HG02840 (cell line): ENCODE data around the gene PCLAF.
"Not testable (repeated sequence)": the region's sequence is repeated elsewhere in the genome, so short reads cannot be mapped to it uniquely, and the experiment has no call there.

Source experiments
- ATAC-seq: cut with Tn5 transposase; IDR thresholded peaks from one replicate; pipeline ENCODE4 v1.9.1; 2021; ENCODE audit warnings: mild to moderate bottlenecking, moderate library complexity, moderate number of reproducible peaks; ENCODE audit not compliant: unreplicated experiment, low FRiP score

Gene PCLAF, protein sequence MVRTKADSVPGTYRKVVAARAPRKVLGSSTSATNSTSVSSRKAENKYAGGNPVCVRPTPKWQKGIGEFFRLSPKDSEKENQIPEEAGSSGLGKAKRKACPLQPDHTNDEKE

DNA sequence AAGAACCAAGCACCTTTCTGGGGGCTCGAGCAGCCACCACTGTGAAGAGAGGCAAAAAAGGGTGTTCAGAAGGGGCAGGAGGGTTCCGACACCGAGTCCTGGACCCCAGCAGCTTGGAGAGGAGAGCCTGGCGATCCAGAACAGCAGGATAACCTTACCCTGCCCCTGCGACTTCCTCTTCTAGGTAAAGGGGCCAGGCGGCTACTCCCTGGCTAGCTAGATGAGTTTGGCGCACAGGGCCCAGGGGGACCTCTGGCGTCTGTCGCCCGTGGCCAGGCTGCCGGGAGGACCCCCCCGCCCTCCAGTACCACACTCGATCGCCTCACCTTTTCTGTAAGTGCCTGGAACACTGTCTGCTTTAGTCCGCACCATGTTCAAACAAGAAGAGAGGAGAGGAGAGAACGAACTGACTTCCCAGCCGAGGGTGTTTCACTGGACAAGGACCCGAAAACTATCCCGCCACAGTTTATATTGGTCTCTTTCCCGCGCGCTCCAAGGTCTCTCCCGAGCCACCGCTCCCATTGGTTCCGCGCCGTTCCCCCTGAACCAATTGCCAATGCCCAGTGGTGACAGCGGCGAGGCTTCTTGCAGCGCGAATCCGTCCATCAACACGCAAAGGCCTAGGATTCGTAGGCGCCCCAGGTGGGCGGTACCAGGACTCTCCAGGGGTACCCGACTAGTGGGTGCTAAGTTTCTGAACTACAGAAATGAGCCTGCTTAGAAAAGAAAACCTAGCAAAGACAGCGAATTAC, at the start of gene PCLAF:
PCLAF (minus strand) TSS at position 442 of the 752 bp plus-strand sequence; CDS start at position 372, 70 bp downstream.
- ATAC-seq = peak; percentile 91

DNA sequence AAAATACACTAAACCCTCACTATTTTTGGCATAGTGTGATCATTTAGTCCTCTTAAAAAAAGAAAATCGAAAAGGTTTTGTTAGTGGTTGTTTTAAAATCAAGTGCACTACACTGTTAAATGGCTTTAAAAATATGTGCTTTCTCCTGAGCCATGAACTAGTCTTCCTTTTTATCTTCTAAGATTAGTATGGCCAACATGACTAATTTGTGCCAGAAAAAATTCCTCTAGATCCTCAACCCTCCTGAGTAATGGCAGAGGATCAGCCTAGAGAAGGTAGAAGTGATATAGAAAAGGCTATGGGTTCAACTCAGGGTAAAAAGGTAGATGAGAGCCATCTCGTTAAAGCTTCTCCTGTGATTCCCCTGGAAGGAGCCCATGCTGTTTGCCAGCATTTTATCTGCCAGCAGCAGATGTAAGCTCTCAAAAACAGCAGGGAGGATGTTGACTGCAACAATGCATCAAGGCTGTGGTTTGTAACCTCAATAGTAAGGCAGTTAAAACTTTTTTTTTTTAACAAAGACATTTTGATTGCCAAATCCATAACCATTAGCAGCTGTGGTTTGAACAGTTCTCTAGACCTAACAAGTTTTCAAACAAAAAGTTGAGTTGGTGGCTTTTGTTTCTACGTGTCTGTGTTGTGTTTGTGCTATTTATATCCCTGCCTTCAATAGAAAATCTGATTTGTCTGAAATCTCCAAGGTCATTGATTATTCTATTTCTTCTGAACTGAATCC, 48.9 kb upstream of the PCLAF start:
- ATAC-seq = no peak

DNA sequence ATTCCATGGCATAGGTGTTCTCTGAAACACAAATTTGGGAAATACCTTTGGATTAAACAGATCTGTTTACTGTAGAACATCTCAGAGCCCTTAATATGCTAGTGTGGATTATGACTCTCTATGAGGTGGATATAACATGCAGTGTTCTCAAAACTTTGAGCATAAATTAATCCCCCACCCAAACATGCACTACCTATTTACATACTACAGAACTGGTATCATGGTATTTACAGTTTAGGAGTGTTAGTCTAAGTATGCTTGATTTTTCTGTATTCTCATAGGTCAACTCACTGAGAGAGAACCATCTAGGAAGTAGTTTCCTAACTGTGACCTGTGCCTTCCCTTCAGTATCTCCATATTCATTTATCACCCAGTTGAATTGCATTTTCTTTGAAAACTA, 48.2 kb upstream of the PCLAF start:
- ATAC-seq = no peak

DNA sequence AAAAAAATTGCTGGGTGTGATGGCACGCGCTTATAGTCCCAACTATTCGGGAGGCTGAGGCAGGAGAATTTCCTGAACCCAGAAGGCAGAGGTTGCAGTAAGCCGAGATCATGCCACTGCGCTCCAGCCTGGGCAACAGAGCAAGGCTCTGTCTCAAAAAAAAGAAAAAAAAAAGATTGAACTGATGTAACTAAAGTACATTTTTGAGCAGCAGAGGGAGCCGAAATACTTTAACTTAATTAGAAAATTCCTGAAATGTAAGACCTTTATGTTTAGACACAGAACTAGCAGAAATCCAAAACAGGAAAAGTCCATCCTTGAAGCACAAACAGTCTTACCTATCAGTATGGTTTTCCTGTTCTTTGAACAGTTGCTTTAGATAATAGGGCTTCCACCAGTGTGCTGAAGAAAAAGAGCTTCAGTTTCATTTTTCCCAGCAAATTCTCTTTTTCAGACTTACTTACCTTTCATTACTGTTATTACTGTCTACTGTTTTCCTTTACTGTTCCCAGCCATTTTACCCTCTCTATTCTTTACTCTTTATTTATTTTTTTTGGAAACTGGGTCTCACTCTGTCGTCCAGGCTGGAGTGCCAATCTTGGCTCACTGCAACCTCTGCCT, 45.7 kb upstream of the PCLAF start:
- ATAC-seq = no peak

DNA sequence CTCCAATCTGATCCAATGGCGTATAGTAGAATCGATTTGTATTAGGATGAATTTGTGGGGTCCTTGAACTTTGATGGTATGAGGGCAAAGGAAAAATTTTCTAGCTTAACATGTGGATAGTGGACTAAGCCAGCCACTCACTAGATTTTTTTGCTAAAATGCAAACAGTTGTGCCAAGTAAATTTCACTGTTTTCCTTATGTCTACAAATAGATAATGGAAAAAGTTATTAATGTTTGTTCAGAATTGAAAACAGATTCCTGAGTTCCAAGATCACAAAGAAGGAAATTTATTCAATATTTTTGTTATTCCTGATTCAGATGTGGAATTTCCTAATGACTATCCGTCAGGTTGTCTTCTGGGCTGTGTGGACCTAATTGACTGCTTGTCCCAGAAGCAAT, 44.0 kb upstream of the PCLAF start:
- ATAC-seq = no peak

DNA sequence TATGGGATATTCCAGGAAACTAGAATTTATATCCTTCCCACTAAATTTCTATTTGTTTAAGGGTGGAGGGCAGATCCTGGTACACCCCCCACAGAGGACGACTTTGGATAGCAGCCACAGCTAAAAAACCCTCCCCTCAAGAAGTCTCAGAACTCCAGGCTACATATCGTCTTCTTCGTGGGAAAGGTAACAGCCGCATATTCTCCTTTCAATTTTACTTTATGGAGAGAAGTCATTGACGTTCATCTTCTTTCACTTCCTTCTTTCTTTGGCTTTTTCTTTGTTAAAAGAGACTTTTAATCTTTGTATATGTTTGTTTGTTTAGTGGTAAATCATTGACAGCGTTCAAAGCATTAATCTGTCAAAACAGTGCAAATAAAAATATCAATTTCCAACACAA, 42.7 kb upstream of the PCLAF start:
- no peak for ATAC-seq

DNA sequence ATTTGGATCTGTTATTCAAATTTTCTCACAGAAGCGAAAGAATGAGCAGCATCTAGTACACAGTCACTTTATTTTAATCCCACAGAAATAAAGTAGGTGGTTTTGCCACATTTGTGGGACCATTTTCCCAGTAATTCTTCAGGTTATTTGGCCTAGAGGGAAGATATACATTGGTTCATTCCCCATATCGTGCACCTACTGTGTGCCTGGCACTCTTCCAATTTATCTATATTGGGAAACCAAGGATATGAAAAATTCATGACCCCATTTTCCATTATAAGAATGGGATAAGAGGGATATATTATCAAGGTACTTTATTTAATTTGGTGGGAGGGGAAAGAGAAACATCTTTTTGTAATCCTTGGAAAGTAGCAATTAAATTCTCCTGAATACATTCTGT, 41.5 kb upstream of the PCLAF start:
- ATAC-seq = no peak

DNA sequence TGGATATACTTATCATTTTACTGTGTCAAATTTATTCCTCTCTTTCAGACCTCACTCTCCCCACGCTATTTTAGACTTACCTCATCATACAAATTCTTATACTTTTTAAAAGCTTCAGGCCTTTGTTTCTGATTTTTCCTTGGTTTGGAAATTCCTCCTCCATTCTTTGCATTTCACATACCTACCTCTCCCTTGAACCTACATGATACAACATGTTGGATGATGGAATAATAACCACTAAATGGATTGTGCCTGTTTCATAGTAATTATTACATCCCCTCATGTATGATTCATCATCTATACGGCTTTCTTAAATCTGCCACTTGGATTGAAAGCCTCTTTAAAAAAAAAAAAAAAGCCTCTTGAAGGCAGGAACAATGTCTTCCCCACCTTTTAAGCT, 31.0 kb upstream of the PCLAF start:
- no peak for ATAC-seq

DNA sequence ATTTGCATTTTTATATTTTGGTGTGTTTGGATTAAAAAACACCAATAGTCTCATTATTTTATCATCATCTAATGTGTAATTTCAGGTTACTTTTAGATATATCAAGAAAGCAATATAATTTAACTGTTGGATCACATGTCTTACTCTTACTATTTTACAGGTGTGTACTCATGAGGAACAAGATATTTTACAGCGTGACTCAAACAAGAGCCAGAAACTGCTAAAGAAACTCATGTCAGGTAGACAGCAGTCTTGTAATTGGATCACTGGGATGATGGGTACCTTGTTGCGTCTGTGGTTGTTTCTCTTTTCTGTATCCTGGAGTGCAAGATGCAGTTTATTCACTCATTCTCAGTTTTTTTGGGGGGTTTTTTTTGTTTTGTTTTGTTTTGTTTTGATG, 19.3 kb upstream of the PCLAF start:
- no peak for ATAC-seq

DNA sequence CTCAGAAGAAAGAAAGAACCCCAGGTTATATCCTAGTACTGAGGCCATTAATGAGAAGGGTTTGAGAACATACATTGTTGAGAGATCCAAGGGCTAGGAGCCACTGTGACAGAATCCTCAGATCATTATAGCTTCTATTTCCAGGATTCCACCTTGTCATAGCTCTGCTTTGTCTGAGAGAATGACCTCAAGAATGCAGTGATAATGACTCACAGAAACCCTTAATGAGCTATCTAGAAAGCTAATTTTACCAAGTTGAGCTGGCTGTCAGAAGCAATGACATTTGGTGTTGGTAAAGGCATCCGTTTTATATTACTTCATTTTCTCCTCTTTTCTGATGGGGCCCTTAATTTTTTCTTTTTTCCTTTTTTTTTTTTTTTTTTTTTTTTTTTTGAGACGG, 17.3 kb upstream of the PCLAF start:
- no peak for ATAC-seq

DNA sequence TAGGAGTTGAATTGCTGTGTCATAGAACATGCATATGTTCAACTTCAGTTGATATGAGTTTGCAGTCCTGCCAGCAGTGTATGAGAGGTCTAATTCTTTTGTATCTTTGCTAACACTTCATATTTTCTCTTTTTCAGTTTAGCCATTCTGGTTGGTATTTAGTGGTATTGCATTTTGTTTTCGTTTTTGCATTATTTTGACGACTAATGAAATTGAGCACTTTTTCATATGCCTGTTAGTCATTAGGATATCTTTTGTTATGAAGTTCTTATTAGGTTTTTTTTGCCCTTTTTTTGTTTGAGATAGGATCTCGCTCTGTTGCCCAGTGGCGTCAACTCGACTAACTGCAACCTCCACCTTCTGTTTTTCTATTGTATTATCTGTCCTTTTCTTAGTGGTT, 15.5 kb upstream of the PCLAF start:
- no peak for ATAC-seq

DNA sequence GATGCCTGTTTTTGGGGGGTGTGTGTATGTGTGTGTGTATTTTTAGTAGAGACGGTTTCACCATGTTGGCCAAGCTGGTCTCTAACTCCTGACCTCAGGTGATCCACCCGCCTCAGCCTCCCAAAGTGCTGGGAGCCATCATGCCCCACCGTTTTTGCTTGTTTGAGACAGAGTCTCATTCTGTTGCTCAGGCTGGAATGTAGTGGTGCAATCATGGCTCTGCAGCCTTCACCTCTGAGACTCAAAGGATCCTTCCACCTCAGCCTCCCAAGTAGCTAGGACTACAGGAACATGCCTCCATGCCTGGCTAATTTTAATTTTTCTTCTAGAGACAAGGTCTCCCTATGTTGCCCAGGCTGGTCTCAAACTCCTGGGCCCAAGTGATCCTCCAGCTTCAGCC, 11.2 kb upstream of the PCLAF start:
- ATAC-seq = not testable (repeated sequence)

DNA sequence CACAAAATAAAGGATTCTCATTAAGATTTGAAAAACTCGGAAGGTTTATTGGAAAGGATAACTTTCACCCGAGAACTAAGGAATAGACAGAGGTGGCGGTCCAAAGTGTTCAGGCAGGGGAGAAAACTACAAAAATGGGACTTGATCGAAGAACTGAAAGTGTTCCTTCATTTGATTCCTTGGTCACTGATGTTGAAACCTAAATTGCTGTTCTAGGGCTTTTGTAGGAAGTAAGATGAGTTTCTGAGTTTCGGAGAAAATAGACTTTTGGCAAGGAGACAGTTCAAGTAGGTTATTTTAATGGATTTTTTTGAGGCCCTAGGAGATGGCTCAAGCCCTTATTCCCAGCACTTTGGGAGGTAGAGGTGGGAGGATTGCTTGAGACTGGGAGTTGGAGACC, 7.8 kb upstream of the PCLAF start:
- no peak for ATAC-seq

DNA sequence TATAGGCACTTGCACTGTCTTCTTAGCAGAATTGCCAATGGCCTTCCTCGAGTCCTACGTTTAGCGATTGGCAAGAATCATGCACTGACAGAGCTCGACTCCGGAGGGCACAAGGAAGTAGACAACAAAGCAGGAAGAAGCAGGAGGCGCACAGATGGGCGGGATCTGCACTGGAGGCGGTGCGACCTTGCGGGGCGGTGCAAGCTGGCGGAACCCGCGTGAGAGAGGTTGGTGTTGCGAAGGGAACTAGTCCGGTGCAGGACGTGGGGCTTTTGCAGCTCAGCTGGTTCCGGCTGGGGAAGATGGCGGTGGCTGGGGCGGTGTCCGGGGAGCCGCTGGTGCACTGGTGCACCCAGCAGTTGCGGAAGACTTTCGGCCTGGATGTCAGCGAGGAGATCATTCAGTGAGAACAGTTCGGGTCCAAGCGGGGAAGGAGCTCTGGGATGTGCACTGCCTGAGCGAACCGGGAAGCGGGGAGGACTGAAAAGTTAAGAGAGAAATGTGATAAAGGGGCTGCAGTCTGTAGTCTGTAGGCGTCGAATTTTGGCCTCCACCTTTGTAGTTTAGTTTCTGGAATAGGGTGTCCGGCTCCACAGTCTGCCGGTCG, 6.4 kb upstream of the PCLAF start, which contains the start of gene TRIP4:
TRIP4 (plus strand) TSS at position 275 of the 607 bp plus-strand sequence; CDS start at position 303, 28 bp downstream.
- peak; percentile 95 for ATAC-seq

DNA sequence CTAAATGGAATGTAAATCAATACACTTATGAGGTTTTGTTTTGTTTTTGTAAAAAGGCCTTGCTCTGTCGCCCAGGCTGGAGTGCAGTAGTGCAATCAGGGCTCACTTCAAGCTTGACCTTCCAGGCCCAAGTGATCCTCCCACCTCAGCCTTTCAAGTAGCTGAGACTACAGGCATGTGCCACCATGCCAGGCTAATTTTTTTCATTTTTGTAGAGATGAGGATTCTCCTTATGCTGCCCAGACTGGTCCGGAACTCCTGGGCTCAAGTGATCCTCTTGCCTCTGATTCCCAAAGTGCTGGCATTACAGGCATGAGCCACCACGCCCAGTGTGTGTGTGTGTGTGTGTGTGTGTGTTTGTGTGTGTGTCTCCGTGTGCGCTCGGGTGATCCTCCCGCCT, 5.0 kb upstream of the PCLAF start:
- ATAC-seq = no peak

DNA sequence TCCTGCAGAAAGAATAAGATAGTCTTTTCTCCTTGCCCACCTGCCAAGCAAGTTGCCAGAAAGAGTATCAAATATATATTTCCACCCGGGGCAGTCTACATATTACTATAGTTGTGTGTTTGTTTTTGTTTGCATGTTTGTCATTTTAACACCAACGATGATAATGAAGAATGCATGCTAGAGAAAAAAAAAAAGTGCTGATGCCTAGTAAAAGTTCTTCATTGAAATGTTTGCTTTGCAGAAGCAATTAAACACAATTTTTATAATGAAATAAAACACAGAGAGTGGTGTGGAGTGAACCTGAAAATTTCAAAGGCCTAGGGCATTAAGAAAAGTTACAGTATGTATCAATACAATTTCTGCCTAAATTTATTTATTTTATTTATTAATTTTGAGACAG, 2.5 kb upstream of the PCLAF start:
- no peak for ATAC-seq

DNA sequence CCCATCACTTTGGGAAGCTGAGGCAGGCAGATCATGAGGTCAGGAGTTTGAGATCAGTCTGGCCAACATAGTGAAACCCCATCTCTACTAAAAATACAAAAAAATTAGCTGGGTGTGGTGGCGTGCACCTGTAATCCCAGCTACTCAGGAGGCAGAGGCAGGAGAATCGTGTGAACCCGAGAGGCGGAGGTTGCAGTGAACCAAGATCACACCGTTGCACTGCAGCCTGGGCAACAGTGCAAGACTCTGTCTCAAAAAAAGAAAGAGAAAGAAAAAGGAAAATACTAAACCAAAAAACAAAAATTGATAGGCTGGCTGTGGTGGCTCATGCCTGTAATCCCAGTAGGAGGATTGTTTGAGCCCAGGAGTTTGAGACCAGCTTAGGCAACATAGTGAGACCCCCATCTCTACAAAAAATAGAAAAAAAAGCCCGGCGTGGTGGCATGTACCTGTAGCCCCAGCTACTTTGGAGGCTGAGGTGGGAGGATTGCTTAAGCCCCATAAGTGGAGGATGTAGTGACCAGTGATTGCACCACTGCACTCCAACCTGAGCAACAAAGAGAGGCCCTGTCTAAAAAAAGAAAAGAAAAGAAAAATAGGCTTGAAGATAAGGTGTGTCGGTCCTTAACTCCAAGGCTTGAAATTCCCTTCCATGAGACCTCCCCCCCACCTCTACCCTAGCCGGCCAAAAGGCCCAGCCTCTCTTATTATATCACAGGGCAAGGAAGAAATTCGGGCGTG, 941 bp downstream of the PCLAF start:
- not testable (repeated sequence) for ATAC-seq

DNA sequence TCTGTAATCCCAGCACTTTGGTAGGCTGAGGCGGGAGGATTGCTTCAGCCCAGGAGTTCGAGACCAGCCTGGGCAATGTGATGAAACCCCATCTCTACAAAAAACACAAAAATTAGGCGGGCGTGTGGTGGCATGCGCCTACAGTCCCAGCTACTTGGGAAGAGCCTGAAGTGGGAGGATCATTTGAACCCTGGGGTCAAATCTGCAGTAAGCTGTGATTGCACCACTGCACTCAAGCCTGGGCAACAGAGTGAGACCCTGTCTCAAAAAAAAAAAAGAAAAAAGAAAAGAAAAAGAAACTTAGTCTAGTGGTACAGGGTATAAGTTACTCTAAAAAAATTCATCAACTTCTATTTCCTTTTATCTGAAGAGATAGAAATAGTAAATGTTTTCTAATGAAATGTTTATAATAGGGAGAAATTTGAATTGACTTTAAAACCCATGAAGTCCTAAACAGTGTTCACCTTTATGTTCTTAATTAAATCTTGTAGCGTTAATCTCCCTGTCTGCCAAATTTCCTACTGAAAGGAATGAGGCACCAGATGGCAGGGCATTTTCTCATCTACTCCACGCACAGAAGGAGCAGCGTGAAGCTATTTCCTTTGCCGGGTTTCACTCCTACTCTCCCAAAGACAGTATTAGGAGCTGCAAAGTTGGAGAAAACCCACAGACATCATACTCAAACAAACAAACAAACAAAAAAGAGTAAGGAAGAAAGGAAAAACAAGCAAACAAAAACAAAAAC, 1.9 kb downstream of the PCLAF start:
- no peak for ATAC-seq

DNA sequence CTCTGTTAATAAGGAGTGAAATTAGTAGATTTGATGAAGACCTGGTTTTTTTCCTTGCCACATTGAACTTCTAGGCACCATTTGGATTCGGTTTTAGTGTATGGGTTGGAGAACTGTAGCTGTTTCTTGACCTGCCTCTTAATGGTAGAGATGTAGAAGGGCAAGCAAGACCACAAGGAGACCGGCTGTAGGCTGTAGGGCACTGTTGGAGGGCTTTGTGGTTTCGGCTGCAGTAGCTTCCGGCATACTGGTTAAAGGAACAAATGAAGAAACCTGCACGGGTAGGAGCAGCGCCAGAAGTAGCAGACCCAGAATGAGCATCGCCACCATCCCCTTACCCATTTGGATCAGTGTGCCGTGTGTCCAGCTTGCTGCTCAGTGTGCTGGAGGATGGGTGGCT, 7.9 kb downstream of the PCLAF start:
- no peak for ATAC-seq
